Skeletal muscle satellite cell (primary cell): Measurements from ENCODE around the gene ADAM12.
"Not testable (repeated sequence)": the region's sequence is repeated elsewhere in the genome, so short reads cannot be mapped to it uniquely, and the experiment has no call there.

Experiments
- H3K27me3 ChIP-seq: 2 replicates; pipeline ENCODE4 v1.7.0; 2013; ENCODE audit warnings: low read length; ENCODE audit not compliant: control insufficient read depth, insufficient read depth
- H3K36me3 ChIP-seq: 2 replicates; pipeline ENCODE4 v1.7.0; 2013; ENCODE audit warnings: mild to moderate bottlenecking, control low read depth, low read length; ENCODE audit not compliant: insufficient read depth
- H3K4me1 ChIP-seq: 2 replicates; pipeline ENCODE4 v1.7.0; 2013; ENCODE audit warnings: low read length; ENCODE audit not compliant: control insufficient read depth, insufficient read depth
- H3K4me2 ChIP-seq: 2 replicates; pipeline ENCODE4 v1.7.0; 2013; ENCODE audit warnings: mild to moderate bottlenecking, low read length
- H3K4me3 ChIP-seq: 2 replicates; pipeline ENCODE4 v1.7.0; 2013; ENCODE audit warnings: low read length
- H3K9ac ChIP-seq: 2 replicates; pipeline ENCODE4 v1.7.0; 2013; ENCODE audit warnings: mild to moderate bottlenecking, low read depth, low read length, moderate library complexity
- H3K9me3 ChIP-seq: replicated peaks from 2 replicates; pipeline ENCODE4 v1.7.0; 2013; ENCODE audit warnings: mild to moderate bottlenecking, control low read depth, low read length

Gene ADAM12

DNA sequence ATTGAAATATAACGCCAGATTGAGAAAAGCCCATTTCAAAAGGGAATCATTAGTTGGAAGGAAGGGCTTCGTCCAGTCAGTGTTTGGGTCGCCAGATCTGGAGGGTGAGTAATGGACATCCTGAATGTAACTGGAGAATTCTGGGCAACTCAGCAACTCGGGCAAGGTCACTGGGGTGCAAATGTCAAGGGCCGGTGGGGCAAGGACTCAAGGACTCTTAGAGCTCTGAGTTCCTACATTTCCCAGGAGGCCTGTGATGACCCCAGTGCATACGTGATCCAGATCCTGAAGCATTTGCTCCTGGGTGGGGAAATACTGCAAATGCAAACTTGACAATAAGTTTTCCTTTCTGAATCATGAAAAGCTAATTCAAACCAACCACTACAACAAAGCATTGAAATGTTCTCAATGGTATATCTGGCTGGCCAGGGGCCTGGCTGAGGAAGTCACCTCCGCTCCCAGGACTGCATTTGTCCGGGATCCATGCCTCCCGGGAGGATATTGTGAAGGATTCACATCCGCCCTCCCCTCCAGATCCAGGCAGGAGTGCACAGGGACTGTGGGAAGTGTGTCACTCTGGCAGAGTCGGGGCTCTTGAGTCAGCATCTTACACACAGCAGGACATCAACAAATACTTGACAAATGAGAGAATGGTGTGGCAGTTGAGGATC is 327.9 kb downstream of the ADAM12 start:
- Histone ChIP-seq H3K4me3 (no peak overlapping the region), H3K9me3 (no peaks in the 10 kb centered on the region), H3K9ac (peak overlapping the region; percentile 1), H3K4me2 (peak overlapping the region; percentile 59), H3K27me3 (no peaks in the 10 kb centered on the region), H3K4me1 (peaks cover 52% of the 10 kb centered on the region), H3K36me3 (peaks cover 3% of the 10 kb centered on the region)

DNA sequence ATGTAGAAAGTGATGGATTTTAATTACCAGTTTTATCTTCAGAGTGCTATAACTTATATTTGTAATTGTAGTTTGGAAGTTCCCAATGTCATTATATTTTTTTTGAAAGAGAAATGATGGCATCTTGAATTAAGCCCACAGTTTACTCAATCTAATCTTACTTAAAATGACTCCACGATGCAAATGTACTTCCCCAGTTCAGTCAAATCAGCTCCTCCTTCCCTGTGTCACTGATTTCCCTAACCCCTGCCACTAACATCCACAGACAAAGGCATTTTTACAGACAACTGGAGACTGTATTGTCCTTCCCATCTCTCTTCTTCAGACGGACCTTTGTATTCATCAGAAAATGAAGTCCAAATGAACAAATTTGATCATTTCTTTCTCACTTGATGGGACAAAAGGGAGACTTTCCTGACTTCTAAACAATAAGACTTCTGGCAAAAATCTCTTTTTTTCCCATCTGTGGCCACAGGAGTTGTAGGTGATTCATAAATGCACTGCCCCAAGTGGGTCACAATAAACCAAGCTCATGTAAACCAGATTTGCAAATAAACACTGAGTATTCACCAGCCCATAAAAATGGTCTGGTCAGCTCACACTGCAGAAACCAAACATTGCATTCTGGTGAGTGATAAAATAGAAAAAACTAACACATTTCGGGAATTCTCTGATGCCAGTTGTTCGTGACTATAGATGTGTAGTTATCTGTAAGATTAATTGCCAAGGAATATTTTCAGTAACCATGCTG is 329.0 kb downstream of the ADAM12 start:
- Histone ChIP-seq H3K9me3 (no peaks in the 10 kb centered on the region), H3K36me3 (peaks cover 3% of the 10 kb centered on the region), H3K4me1 (peaks cover 51% of the 10 kb centered on the region), H3K4me3 (no peak overlapping the region), H3K9ac (peak overlapping the region; percentile 29), H3K27me3 (no peaks in the 10 kb centered on the region), H3K4me2 (peak overlapping the region; percentile 1)

DNA sequence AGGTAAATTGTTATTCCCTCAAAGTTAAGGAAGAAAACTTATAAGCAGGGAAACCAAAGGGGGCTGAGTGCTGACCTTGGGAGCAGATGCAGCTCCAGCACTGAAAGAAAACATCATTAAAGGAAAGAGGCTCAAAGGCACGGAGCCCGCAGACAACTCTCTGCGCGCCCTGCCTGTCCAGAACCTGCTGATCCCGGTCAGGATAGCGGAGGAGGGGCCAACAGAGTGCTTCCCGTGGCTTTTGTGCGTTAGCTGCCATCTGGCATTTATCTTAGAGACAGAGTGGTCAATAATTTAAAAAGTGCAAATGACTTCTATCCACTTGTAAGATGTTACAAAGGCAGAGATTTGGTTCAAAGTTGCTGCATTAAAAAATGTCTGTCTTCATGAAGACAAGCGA is 329.8 kb downstream of the ADAM12 start:
- Histone ChIP-seq H3K4me3 (no peak overlapping the region), H3K4me1 (peaks cover 44% of the 10 kb centered on the region), H3K9ac (no peak overlapping the region), H3K27me3 (no peaks in the 10 kb centered on the region), H3K4me2 (no peak overlapping the region), H3K36me3 (peaks cover 3% of the 10 kb centered on the region), H3K9me3 (no peaks in the 10 kb centered on the region)

DNA sequence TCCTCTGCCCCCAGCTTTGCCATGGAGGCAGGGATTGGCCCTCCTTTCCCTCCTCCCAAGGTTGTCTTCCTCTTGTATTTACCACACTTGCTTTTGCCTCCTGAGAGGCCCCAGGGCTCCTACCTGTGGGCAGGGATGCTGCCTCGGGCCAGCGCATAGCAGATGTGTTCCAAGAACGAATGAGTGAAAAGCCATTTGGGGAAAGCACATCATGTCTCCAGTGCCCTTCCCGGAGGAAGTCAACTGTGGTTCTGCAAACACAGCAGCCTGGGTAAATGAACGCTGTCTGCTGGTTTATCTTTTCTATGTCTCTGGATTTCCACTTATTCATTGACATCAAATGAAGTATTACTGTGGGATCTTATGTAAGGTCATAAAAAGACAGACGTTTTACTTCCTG is 330.2 kb downstream of the ADAM12 start:
- Histone ChIP-seq H3K4me3 (no peak overlapping the region), H3K4me2 (no peak overlapping the region), H3K9me3 (no peaks in the 10 kb centered on the region), H3K36me3 (peaks cover 3% of the 10 kb centered on the region), H3K9ac (no peak overlapping the region), H3K27me3 (no peaks in the 10 kb centered on the region), H3K4me1 (peaks cover 40% of the 10 kb centered on the region)

DNA sequence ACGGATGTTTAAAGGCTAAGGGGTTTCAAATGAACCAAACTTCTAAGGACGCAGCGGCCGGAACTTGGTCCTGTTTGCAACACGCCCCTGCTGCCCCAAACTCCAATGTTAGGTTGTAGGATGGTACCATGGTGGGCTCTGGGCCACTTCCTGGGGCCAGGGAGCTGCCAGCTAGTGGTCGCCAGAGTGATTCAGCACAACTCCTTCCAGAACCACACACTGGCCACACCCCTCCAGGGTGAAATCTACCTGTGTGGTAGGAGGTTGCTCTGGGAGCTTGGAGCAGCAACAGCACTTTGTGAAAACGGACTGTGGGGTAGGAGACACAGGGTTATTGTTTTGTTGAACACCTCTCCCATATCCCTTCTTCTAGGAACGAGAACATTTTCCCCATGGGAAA is 330.8 kb downstream of the ADAM12 start:
- Histone ChIP-seq H3K4me3 (no peak overlapping the region), H3K4me1 (peaks cover 34% of the 10 kb centered on the region), H3K36me3 (peaks cover 3% of the 10 kb centered on the region), H3K9ac (no peak overlapping the region), H3K4me2 (no peak overlapping the region), H3K27me3 (no peaks in the 10 kb centered on the region), H3K9me3 (no peaks in the 10 kb centered on the region)

DNA sequence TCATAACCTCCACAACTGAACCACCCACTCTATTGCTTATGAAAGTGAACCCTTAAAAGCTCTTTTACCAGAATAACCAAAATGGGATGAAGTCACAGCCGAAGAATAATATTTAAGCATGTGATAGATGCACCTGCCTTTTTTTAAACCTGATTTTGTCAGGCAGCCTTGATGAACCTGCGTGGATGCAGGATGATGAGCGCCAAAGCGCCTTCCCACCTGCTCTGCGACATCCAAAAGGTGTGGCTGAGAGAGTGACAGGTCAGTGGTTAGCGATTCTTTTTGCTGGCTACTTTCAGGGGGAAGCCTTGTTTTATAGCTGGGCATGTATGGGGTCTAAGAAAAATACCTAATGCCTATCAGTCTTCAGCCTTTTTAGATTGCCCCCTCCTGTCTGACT is 334.1 kb downstream of the ADAM12 start:
- Histone ChIP-seq H3K9me3 (no peaks in the 10 kb centered on the region), H3K27me3 (no peaks in the 10 kb centered on the region), H3K36me3 (peaks cover 3% of the 10 kb centered on the region), H3K4me2 (no peak overlapping the region), H3K9ac (no peak overlapping the region), H3K4me3 (no peak overlapping the region), H3K4me1 (peaks cover 19% of the 10 kb centered on the region)

DNA sequence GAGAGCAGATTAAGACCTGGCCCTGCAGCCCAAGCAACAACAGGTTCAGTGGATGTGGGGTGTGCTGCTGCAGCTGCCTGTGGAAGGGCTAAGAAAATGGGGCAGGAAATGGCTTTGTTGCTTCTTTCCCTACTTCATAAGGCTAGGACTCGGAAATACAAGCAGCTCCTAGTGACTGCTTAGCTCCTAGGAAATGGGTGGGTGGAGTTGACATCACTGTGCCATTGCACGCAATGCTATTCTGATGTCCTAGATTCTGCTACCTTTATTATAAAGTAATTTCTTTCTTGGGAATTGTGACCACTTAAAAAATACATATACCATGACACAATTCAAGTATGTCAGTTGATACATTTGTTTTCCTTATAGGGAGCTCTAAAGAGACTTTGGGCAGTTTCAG is 336.1 kb downstream of the ADAM12 start:
- Histone ChIP-seq H3K4me1 (peaks cover 17% of the 10 kb centered on the region), H3K36me3 (peaks cover 3% of the 10 kb centered on the region), H3K27me3 (no peaks in the 10 kb centered on the region), H3K9ac (no peak overlapping the region), H3K4me2 (no peak overlapping the region), H3K9me3 (no peaks in the 10 kb centered on the region), H3K4me3 (no peak overlapping the region)

DNA sequence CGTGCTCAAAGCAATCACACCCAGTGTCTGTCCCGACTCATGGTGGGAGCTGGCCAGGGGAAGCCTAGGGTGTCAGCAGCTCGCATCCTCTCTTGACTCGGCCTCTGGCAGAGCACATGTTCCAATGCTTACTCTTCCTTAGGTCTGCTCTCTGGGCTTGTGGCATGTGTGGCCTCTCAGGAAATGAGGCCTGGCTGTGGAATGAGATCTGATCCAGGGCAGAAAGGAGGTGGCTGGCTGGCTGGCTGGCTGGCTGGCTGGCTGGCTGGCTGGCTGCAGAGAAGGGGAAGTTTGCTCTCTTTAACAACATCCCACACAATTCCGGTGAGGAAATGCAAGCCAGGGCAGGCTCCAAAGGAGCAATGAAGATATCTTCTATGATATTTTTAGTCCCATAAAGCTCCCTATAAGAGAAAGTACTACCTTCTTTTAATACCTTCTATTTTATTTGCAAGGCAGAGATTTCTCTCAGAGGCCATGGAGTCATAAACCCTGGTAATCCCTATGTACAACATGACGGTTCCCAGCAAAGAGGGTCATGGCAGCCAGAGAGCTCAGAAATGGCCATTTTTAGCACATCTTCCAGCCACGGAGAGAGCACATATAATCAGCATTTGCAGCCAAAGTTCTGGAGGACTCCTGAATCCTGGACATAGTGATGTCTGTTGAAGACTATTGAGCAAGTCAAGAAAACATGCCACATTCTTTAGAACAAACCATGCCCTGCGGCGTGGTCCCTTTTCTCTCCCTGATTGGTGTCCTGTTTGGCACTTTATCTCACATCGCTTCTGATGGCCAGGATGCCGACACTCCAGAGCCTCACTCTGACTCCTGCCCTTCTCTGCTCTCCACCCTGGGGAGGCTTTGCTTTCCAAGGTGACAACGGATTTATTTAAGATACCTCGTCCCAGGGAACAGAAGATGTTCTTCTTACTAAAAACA is 338.2 kb downstream of the ADAM12 start:
- Histone ChIP-seq H3K4me1 (peaks cover 17% of the 10 kb centered on the region), H3K4me2 (no peak overlapping the region), H3K27me3 (no peaks in the 10 kb centered on the region), H3K36me3 (peaks cover 2% of the 10 kb centered on the region), H3K4me3 (no peak overlapping the region), H3K9ac (peak overlapping the region; percentile 18), H3K9me3 (no peaks in the 10 kb centered on the region)

DNA sequence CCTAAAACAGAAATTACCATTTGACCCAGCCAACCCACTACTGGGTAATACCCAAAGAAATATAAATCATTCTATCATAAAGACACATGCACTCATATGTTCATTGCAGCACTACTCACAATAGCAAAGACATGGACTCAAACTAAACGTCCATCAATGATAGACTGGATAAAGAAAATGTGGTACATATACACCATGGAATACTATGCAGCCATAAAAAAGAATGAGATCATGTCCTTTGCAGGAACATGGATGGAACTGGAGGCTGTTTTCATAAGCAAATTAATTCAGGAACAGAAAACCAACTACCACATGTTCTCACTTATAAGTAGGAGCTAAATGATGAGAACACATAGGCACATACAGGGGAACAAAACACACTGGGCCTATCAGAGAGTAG is 340.5 kb downstream of the ADAM12 start:
- H3K9ac ChIP-seq, H3K4me2 ChIP-seq, H3K27me3 ChIP-seq, H3K4me3 ChIP-seq, H3K36me3 ChIP-seq, H3K9me3 ChIP-seq: not testable (repeated sequence)
- H3K4me1 ChIP-seq = peaks cover 17% of the 10 kb centered on the region

DNA sequence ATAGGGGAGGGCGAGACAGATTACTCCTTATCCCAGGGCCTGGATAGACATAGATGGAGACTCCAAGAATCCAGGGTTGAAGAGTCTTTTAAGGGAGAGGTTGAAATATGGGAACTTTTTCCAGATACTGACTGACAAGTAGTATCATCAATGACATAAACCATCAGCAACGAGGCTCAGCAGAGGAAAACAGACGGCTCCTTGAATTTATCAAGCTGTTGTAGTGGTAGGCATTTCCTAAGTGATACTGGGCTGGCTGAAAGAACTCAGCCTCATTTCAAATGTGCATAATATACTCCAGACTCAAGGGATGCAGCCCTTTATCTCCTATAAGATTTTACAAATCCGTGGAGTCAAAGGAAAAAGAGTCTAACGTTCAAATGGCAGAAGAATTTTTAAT is 341.4 kb downstream of the ADAM12 start:
- Histone ChIP-seq H3K4me1 (peaks cover 17% of the 10 kb centered on the region), H3K9me3 (no peaks in the 10 kb centered on the region), H3K36me3 (peaks cover 7% of the 10 kb centered on the region), H3K4me2 (no peak overlapping the region), H3K9ac (no peak overlapping the region), H3K4me3 (no peak overlapping the region), H3K27me3 (no peaks in the 10 kb centered on the region)

DNA sequence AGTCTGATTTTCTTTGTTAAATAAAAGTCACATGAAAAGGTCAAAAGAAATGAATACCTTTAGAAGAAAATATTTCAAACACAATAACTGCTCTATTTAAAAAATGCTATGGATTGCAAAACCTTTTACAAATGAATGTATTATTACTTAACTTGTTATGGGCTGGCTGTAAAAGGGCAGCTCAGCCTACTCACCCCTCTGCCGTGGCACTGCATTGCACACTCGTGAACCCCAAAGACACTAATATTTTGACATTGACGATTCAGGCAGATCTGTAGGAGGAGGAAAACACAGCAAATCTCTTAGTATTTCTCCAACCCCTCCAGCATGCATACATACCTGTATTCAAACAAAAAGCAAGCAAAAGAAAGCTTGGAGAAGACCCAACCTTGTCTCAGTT is 342.4 kb downstream of the ADAM12 start:
- H3K9me3 ChIP-seq = no peaks in the 10 kb centered on the region
- no peak overlapping the region for H3K4me2 ChIP-seq
- no peak overlapping the region for H3K9ac ChIP-seq
- H3K27me3 ChIP-seq = no peaks in the 10 kb centered on the region
- no peak overlapping the region for H3K4me3 ChIP-seq
- peaks cover 17% of the 10 kb centered on the region for H3K4me1 ChIP-seq
- H3K36me3 ChIP-seq = peaks cover 16% of the 10 kb centered on the region
